NOMO-1 (cell line): ENCODE measurements around the gene ANGPTL8.

Source experiments
- DNase-seq, 2 experiments: peaks; one replicate each; lab custom pipeline; 2025; ENCODE audit not compliant: unreplicated experiment in 2 of 2; lab: John Stamatoyannopoulos, UW

The ANGPTL8 gene

DNA sequence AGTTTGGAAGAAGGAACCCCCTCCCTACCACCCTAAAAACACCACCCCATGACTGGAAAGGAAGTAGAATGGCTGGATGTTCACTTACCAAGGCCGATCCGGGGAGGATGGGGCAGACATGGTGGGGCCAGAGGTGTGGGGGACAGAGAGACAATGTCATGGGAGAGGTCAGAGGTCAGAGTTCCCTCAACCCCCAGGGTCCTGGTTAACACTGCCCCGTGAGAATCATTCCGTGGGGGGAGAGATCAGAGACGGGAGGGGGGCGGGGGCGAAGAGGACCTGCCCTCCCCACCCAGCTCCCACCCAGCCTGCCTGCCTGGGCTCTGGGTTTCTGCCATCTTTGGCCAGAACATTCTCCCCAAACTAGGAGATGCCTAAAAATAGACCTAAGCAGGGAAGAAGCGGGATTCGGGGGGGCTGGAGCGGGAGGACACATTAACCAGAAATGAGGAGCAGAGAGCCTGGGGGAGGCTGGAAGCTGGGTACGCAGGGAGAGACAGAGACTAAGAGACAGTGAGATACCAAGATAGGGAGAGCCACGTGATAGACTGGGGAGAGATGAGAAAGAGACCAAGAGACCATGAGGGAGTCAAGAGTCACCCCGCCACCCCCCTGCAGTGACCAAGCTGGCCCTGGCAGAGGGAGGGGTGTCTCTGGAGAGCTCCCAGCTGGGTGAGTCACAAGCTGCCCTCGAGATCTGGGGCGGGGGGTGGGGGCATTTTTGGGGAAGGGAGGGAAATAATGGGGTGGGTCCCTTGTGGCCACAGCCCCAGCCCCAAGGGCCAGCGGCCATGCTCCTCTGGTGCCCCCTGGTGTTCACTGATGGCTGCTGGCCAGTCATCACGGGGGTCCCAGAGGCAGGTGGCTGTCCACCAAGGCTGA, 36.0 kb upstream of the ANGPTL8 start:
- no peak for DNase-seq

- DNase-seq, result no peak
Measured at GRCh38 chr19:11204076-11204602, 35.3 kb upstream of the ANGPTL8 start.

- no peak for DNase-seq
Measured at GRCh38 chr19:11204943-11205349, 34.5 kb upstream of the ANGPTL8 start.

DNA sequence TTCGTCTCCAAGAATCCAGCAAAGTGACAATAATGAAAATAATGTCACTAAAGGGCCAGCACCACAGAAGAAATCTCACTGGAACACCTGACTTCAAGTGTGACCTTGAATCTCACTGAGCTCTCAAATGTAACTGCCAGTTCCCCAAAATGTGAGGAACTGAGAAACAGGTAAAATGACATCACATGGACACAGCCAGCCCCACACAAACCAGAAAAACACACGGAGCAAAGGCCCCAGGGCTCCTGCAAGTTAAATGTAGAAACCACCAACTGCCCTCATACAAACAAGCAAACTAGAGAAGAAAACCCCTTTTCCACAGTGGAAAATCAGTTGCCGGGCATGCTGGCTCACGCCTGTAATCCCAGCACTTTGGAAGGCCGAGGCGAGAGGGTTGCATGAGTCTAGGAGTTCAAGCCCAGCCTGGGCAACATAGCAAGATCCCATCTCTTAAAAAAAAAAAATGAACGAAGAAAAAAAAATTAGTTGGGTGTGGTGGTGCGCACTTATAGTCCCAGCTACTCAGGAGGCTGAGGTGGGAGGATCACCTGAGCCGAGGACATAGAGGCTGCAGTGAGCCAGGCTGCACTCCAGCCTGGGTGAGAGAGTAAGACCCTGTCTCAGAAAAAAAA, 33.4 kb upstream of the ANGPTL8 start:
- no peak for DNase-seq

- DNase-seq, result peak in 1 of 2 experiments; percentile 14
Measured at GRCh38 chr19:11208561-11209471, 30.6 kb upstream of the ANGPTL8 start.

DNA sequence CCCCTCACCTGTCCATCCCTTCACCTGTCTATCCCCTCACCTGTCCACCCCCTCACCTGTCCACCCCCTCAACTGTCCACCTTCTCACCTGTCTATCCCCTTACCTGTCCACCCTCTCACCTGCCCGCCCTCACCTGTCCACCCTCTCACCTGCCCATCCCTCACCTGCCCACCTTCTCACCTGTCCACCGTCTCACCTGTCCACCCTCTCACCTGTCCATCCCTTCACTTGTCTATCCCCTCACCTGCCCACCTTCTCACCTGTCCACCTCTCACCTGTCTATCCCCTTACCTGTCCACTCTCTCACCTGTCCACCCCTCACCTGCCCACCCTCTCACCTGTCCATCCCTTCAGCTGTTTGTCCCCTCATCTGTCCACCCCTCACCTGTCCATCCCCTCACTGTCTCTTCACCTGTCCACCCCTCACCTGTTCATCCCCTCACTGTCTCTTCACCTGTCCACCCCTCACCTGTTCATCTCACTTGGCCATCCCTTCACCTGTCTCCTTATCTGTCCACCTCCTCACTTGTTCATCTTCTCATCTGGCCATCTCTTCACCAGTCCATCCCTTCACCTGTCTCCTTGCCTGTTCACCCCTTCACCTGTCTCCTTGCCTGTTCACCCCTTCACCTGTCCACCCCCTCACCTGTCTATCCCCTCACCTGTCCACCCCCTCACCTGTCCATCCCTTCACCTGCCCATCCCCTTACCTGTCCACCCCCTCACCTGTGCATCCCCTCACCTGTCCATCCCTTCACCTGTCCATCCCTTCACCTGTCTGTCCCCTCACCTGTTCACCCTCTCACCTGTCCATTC, 29.4 kb upstream of the ANGPTL8 start:
- DNase-seq, result no peak

DNA sequence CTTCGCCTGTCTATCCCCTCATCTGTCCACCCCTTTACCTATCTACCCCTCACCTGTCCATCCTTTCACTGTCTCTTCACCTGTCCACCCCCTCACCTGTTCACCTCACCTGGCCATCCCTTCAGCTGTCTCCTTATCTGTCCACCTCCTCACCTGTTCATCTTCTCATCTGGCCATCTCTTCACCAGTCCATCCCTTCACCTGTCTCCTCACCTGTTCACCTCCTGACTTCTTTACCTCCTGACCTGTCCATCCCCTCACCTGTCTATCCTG, 28.8 kb upstream of the ANGPTL8 start:
- DNase-seq, result no peak

- DNase-seq, result no peak
Measured at GRCh38 chr19:11214387-11214786, 25.0 kb upstream of the ANGPTL8 start.

GRCh38 chr19:11221082-11221598, 18.3 kb upstream of the ANGPTL8 start:
- no peak for DNase-seq

GRCh38 chr19:11223200-11223599, 16.2 kb upstream of the ANGPTL8 start:
- DNase-seq, result no peak

DNA sequence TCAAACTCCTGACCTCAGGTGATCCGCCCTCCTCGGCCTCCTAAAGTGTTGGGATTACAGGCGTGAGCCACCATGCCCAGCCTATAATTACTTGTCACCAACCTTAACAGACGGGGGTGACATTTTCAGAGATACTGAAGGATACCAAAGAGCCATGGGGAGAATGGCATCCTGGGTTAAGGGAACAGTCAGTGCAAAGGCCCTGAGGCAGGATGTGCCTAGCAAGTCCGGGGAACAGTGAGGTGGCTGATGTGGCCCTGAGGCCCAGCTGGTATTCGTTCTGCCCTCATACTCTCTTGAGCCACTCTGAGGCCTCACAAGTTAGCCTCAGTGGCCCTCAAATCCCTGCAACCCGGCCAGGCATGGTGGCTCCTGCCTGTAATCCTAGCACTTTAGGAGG, 15.0 kb upstream of the ANGPTL8 start:
- DNase-seq, result no peak

DNA sequence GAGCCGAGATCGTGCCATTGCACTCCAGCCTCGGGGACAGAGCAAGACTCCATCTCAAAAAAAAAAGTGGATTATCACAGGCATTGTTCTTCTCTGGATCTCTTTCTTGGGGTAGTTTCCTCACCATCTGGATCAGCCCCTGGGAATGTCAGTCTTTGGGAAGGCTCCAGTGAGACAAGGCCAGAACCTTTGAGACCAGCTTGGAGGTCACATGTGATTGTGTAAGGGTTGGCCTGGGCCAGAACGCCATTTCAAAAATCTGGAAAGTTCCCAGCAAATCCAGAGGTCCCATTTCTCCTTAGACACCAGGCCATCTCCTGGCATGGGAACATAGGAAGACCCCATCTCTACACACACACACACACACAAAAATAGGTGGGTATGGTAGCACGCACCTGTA, 14.2 kb upstream of the ANGPTL8 start:
- no peak for DNase-seq

- DNase-seq, result no peak
Measured at GRCh38 chr19:11225815-11226214, 13.6 kb upstream of the ANGPTL8 start.

GRCh38 chr19:11226716-11227166, 12.7 kb upstream of the ANGPTL8 start:
- DNase-seq, result no peak

GRCh38 chr19:11227195-11227886, 12.1 kb upstream of the ANGPTL8 start:
- no peak for DNase-seq

GRCh38 chr19:11230621-11231386, 8.6 kb upstream of the ANGPTL8 start:
- no peak for DNase-seq

GRCh38 chr19:11232555-11232954, 6.9 kb upstream of the ANGPTL8 start:
- DNase-seq, result no peak

- no peak for DNase-seq
Measured at GRCh38 chr19:11233073-11233472, 6.3 kb upstream of the ANGPTL8 start.
